ENCODE data around the gene SLC8B1.

GRCh38 chr12:113333418-113333750 lies 1.5 kb downstream of the SLC8B1 start:
- TF ChIP-seq REST (IDR thresholded peaks at IDR 0.05; ENCODE audit: borderline replicate concordance) = no peak
- no peak for TF ChIP-seq SMC3 (conservative IDR thresholded peaks at IDR 0.05; ENCODE audit: poor library complexity)
- no peak for TF ChIP-seq CTCF (IDR thresholded peaks at IDR 0.05; ENCODE audit: poor library complexity, severe bottlenecking)
- TF ChIP-seq EZH2 (IDR thresholded peaks at IDR 0.05; ENCODE audit: borderline replicate concordance, insufficient read depth, low read length, poor library complexity, severe bottlenecking) = no peak
- no peak for TF ChIP-seq MXI1 (conservative IDR thresholded peaks at IDR 0.05; ENCODE audit: poor library complexity, severe bottlenecking)
- TF ChIP-seq RAD21 (conservative IDR thresholded peaks at IDR 0.05) = no peak
- TF ChIP-seq TAF1 (IDR thresholded peaks at IDR 0.05; ENCODE audit: low read depth) = no peak

All from neural cell (in vitro differentiated cells).